Activated CD8-positive, alpha-beta memory T cell treated with anti-CD3 and anti-CD28 coated beads for 24 hours (primary cell): ENCODE measurements around the gene PSEN2.

Source experiments
- DNase-seq: peaks from one replicate; pipeline ENCODE4 v3.0.0-alpha.2; 2020

PSEN2 gene

DNA sequence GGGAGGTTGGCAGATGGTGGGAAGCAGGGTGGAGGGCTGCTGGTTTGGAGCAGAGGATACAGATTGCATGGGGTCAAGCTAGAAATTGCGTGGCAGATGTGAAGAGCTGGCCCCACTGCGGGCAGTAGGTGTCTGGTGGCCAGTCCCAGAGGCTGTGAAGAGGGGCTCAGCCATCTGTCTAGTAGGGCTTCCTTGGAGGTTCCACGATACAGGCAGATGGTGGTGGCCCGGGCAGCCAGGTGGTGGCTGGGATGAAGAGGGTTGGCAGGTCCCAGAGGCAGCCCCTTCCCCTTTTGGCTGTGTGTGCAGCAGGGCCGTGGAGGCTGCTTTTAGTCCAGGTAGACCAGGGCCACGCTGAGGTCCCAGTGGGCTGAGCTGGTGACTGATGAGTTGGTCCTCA is 16.6 kb downstream of the PSEN2 start:
- DNase-seq: no peak

GRCh38 chr1:226888021-226888420 is 17.6 kb downstream of the PSEN2 start:
- DNase-seq: no peak

DNA sequence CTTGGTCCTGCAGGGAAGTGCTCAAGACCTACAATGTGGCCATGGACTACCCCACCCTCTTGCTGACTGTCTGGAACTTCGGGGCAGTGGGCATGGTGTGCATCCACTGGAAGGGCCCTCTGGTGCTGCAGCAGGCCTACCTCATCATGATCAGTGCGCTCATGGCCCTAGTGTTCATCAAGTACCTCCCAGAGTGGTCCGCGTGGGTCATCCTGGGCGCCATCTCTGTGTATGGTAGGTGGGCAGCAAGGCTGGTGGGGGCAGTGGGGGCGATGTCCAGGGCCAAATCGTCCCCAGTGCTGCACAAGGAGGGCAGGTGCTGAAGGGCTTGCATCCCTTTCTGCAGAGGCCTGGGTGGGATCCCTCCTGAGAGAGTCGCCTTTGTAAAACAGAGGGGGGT is 18.4 kb downstream of the PSEN2 start:
- DNase-seq: no peak

DNA sequence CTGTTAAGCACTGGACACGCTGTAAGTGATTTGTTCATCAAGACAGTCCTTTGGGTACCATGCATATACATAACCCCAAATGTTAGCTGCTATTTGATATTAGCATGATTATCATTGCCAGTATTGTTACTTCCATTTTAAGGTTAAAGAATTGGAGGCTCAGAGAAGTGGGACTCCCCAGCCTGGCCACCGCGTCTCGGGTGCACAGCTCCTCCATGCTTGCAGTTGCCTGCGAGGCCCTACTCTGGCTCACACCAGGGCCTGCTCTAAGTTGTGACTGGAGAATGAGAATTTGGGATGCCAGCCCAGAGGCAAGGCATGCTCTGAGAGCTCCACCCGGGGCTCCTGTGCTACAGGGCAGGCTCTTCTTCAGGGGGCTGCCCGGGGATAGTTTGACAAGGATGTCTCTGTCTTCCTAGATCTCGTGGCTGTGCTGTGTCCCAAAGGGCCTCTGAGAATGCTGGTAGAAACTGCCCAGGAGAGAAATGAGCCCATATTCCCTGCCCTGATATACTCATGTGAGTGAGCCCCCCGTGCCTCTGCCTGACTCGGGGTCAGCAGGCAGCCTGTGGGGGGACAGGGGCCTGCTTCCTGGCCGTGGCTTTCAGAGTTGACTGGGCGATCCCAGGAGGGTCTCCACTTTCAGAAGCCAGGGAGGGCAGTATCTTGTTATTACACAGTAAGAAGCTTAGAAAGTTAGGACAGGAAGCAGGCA is 19.4 kb downstream of the PSEN2 start:
- no peak for DNase-seq

DNA sequence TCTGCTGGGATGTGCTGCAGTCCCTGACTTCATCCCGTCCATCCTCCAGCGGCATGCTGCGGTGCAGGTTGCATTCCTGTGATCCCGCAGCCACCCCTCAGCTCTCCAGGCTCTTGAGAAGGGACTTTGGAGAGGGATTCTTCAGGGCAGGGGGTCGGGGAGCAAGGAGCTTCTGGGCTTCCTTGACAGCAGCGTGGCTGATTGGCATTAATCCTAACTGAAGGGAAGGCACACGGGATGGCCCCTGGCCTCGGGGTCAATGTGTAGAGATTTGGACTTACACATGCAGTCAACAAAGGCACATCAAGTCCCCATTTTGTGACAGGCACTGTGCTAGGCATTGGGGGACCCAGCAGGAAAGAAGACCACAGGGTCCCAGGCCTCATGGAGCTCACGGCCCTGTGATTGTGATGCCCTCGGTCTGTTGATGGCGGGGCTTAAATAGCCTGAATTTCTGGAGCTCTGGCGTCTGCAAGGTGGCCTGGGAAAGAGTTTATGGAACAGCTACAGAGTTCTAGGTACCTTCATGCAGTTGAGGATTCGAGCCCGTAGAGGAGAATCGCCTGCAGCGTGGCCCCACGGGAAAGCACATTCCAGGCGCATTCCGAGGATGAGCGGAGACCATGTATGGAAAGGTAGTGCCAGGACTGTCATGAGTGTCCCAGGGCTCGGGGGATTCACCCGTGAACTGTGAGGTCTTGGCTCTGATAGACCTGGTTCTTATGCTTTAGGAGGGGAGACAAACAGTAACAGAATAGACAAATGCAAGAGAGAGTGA is 20.1 kb downstream of the PSEN2 start:
- no peak for DNase-seq

DNA sequence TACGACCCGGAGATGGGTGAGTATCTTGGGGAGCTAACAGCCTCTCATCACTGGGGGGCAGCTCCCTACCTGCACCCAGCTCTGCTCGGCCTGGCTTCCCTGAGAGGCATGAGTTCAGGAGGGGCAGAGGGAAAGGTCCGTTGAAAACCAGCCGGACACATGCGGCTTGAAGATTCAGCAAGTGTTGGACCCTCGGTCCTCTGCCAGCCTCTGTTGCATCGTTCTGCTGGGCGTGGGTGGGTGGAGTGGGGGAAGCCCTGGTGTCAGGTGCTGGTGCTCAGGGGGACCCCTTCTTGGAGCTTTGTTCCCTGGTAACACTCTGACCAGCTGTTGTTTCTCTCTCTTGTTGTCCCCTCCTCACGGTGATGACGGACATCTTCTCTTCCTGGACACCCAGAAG is 20.9 kb downstream of the PSEN2 start:
- DNase-seq: no peak

DNA sequence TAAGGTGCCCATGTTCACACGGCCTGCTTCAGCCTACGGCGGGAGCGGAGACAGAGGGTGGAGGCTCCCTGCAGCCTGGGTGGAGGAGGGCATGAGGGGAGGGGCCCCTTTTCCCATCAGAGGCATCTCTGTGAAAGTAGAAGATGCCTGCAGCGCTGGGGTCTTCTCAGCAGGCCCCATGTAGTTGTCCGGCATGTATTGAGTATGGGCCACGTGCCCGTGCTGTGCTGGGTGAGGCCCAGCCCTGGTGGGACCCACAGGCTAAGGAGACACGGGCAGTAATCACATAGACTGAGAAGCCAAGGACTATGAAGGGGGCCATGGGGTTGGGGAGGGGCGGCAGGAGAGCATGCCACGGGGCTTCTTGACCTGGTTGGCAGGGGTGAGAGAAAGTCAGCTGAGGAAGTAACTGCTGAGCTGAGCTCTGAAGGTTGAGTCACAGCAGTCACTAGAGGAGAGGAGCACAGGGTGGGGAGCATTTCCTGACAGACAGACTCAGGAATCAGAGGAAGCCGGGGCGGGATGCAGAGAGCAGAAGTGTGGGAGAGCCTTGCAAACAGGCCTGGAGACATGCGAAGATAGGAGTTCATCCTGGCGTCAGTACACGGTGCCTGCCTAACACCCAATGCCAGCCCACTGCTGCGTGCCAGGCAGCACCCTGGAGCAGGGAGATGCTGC is 21.6 kb downstream of the PSEN2 start:
- no peak for DNase-seq

GRCh38 chr1:226892524-226892875 is 22.1 kb downstream of the PSEN2 start:
- no peak for DNase-seq

- no peak for DNase-seq
These were observed 23.5 kb downstream of the PSEN2 start for GRCh38 chr1:226893936-226894335.

DNA sequence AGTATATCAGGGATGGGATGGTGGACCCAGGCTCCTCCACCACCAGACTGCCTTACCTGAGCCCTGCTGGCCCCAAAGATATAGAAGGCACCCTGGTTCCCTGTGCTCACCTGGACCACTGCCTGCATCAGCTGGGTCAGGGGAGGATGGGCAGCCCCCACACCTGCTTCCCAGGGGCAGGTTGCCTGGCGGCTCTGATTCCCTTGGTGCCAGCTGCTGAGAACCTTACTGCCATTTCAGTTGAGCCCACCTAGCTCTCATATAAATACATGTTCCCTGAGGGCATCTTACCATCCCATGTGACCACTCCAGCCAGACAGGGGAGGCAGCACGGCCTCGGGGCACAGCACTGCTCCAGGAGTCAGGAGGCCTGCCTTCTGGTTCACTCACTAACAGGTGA is 24.4 kb downstream of the PSEN2 start:
- no peak for DNase-seq

GRCh38 chr1:226895644-226896043 is 25.2 kb downstream of the PSEN2 start:
- DNase-seq: no peak

DNA sequence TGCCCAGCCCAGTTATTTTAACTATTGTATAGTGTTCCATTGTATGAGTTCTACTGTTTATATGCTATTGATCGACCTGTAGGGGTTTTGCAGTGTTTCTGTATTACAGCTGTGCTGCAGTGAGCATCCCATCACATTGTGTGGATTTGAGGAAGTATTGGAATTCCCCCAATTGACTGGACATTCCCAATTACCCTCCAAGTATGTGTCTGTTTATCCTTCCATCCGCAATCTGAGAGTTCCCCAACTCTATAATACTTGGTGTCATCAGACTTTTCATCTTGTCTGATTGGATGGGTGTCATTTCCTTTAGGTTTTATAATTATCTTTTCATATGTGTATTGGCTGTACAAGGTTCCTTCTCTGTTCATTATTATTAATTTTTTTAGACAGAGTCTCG is 27.8 kb downstream of the PSEN2 start:
- DNase-seq: no peak

- DNase-seq: no peak
These were observed 31.0 kb downstream of the PSEN2 start for GRCh38 chr1:226901421-226901820.

DNA sequence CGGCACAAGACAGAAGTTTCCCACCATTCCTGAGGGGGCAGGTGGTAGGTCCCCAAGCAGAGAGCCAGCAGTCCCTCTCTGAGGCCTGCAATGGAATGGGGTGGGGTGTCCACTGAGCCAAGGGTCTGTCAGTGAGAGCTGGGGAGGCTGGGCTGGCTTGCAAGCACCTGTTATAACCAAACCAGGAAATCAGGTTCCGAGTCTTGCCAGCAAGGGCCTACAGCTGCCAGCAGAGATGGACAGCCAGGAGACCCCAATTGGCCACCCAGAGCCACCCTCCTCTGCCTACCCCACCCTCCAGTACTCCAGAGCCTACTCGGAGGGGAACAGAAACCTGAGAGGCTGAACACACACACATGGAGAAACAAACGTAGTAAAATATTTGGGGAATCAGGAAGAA is 32.2 kb downstream of the PSEN2 start:
- DNase-seq: no peak

GRCh38 chr1:226903819-226904716 is 33.7 kb downstream of the PSEN2 start:
- DNase-seq: no peak

GRCh38 chr1:226904772-226905171 is 34.4 kb downstream of the PSEN2 start:
- DNase-seq: no peak

GRCh38 chr1:226908419-226908818 is 38.0 kb downstream of the PSEN2 start:
- no peak for DNase-seq

GRCh38 chr1:226908913-226909312 is 38.5 kb downstream of the PSEN2 start:
- DNase-seq: no peak

DNA sequence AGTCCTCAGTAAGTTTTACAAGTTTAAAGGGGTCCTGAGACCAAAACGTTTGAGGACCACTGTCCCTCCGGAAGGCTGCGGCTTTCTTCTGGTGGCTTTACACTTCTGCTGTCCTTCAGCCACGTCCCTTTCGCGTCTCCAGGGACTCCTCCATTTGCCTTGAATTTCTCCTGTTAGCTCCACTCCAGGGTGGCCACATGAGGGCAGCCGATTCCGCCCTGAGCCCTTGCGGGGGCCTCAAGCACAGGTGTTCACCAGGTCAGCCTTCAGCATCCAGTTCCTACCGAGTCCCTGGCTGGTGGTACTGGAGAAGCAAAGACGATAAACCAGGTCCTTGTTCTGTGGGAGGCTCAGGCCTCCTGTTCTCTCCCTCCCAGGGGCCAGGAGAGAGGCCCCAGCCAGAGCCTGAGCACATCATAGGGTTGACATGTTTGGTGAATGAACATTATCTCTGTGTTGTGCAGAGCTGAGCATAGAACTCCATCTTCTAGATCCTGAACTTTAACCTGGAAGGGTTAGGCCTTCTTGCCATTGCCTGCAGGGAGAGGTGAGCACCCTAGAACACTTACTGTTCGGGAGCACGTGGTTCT is 42.3 kb downstream of the PSEN2 start:
- DNase-seq: peak; percentile 70

DNA sequence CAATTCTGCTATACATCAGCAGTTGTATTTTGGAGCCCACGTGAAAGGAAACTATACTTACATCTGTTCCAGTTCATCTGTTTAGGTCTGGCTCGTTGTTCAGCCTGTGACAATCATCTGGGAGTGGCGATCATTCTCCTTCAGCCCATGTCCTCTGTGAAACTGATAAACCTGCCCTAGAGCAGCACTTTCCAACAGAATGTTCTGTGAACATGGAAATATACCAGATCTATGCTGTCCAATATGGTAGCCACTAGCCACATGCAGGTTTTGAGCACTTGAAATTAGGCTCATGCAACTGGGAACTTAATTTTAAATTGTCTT is 45.2 kb downstream of the PSEN2 start:
- no peak for DNase-seq

DNA sequence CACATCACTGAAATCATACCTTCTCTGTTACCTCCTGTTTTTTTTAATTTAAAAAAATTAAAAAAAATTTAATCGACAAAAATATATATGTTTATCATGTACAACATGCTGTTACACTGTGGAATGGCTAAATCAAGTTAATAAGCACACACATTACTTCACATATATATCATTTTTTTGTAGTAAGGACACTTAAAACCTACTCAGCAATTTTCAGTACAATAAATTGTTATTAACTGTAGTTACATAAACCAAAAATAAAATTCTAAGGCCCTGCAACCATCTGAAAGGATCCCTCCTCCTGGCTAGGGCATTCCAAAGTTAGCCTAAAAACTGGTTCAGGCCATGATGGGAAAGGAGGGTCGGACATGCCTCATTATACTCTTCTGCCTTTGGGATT is 46.1 kb downstream of the PSEN2 start:
- DNase-seq: no peak

DNA sequence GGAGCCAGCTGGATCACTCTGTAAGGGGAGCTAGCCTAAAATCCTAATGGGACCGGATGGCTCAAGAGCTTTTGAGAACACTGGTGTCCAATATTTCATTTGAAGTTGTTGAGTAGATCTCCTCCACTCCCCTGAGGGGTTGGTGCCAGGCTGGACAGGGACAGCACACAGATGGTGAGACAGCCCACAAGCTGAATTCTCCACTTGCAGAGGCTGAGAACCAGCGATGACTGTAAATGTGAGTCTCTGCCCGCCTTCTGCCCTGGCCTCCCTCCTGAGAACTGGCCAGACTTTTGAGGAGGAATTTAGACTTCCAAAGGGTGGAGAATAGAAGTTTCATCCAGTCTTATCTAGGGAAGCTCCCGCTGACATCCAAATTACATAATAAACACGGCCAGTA is 49.2 kb downstream of the PSEN2 start:
- DNase-seq: no peak

- DNase-seq: no peak
These were observed 49.6 kb downstream of the PSEN2 start for GRCh38 chr1:226919995-226920394.
